HG03439 (cell line): ENCODE data around the gene GRK4.

Experiments
- ATAC-seq: cut with Tn5 transposase; IDR thresholded peaks from one replicate; pipeline ENCODE4 v1.9.1; 2021; ENCODE audit warnings: mild to moderate bottlenecking, moderate library complexity; ENCODE audit not compliant: unreplicated experiment

Gene GRK4

GRCh38 chr4:3010998-3011397 lies 47.6 kb downstream of the GRK4 start:
- no peak for ATAC-seq

GRCh38 chr4:3011456-3012220 lies 48.3 kb downstream of the GRK4 start:
- ATAC-seq, result no peak

GRCh38 chr4:3013323-3013722 lies 50.0 kb downstream of the GRK4 start:
- no peak for ATAC-seq

GRCh38 chr4:3013839-3014350 lies 50.5 kb downstream of the GRK4 start:
- peak; percentile 71 for ATAC-seq

GRCh38 chr4:3016961-3017360 lies 53.6 kb downstream of the GRK4 start:
- ATAC-seq, result no peak

GRCh38 chr4:3017504-3017903 lies 54.1 kb downstream of the GRK4 start:
- ATAC-seq, result no peak

GRCh38 chr4:3019145-3019846 lies 55.9 kb downstream of the GRK4 start:
- no peak for ATAC-seq

GRCh38 chr4:3021127-3021526 lies 57.8 kb downstream of the GRK4 start:
- no peak for ATAC-seq

GRCh38 chr4:3021627-3022026 lies 58.3 kb downstream of the GRK4 start:
- no peak for ATAC-seq

- no peak for ATAC-seq
Measured at GRCh38 chr4:3022112-3022511, 58.7 kb downstream of the GRK4 start.

GRCh38 chr4:3022651-3023050 lies 59.3 kb downstream of the GRK4 start:
- no peak for ATAC-seq

GRCh38 chr4:3025881-3026280 lies 62.5 kb downstream of the GRK4 start:
- ATAC-seq, result no peak

GRCh38 chr4:3026540-3026939 lies 63.2 kb downstream of the GRK4 start:
- ATAC-seq, result no peak

- ATAC-seq, result no peak
Measured at GRCh38 chr4:3029464-3029863, 66.1 kb downstream of the GRK4 start.

- no peak for ATAC-seq
Measured at GRCh38 chr4:3030566-3031356, 67.4 kb downstream of the GRK4 start.

GRCh38 chr4:3031357-3032082 lies 68.1 kb downstream of the GRK4 start:
- no peak for ATAC-seq

GRCh38 chr4:3034231-3034630 lies 70.9 kb downstream of the GRK4 start:
- no peak for ATAC-seq

GRCh38 chr4:3035249-3035648 lies 71.9 kb downstream of the GRK4 start:
- ATAC-seq, result no peak

- no peak for ATAC-seq
Measured at GRCh38 chr4:3035674-3036073, 72.3 kb downstream of the GRK4 start.

GRCh38 chr4:3036131-3036952 lies 73.0 kb downstream of the GRK4 start:
- no peak for ATAC-seq
